Measurements from ENCODE around the gene PAGR1. TPM values are rescaled to one million over a fixed set of nuclear protein-coding genes. Genes with fewer than 3 reads are reported as not detected.
A peak's percentile ranks its signal among the peaks of the same experiment; 100 is the strongest.

Gene PAGR1
- total and polyA plus RNA-seq, 4 donors = 7.3 to 18.7 (median 14.0) TPM

DNA sequence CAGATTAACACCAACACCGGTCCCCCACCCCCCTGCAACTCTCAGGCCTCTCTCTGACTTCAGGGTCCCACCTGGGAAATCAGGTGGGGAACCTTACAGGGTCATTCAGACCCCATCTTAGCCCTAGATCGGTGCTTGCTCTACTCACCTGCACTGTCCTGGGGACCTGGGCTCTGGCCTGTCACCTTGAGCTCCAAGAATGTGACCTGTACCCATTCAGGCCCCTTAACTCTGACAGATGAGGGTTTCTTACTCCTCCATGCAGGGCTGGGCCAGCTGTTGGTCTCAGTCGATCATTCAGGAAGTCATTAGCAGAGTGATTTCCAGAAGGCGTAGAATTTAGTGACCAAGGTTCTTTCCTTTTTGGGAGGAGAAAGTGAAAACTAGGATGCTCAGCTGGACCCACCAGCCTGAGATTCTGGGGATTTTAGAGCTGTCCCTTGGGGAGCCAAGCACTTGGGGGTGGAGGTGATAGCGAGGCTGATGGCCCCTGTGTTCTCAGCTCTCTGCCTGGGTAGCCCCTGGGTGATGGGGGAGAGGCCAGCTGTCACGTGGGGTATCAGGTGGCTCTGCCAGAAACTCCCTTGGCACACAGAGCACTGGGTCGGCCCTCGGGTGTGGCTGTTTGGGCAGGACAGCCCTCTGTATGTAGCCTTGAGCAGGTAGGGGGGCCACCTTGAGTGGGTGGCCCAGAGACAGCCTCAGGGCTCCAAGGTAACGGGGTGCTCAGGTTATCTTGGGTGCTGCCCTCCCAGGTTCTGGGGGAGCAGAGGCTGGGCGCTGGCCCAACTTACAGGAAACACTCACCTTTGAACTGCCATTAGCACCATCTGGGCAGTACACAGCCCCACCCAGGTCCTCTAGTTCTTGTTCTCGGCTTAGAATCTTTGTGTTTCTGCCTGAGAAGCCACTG is 5.0 kb downstream of the PAGR1 start:
- Histone ChIP-seq H3K4me1 (ENCODE audit: control insufficient read depth in 4 of 4, insufficient read depth in 4 of 4, low read length in 3 of 4) (peaks cover 15 to 57% (median 37%) of the 10 kb centered on the region in 4 donors), H3K36me3 (ENCODE audit: control insufficient read depth in 4 of 4, insufficient read depth in 3 of 4, low read depth in 1 of 4, low read length in 3 of 4) (peaks cover 0 to 9% (median 0%) of the 10 kb centered on the region in 4 donors)
- WGBS = 21% methylated on average over 11 of the region's 11 CpGs

More for the DNA sequence above, 5.0 kb downstream of the PAGR1 start:
- Histone ChIP-seq H3K27me3 (ENCODE audit: control insufficient read depth in 4 of 4, insufficient read depth in 4 of 4, low read length in 3 of 4) (no peaks in the 10 kb centered on the region), H3K9ac (ENCODE audit: low read depth in 1 of 2, low read length in 2 of 2) (peak overlapping the region; percentile 58 to 83), H3K27ac (ENCODE audit: low read depth in 1 of 2, low read length in 2 of 2) (peak overlapping the region; percentile 77 to 86), H3K4me3 (ENCODE audit: low read depth in 1 of 3, low read length in 3 of 3) (peak overlapping the region; percentile 71 to 96 (median 94)), H3K9me3 (ENCODE audit: control insufficient read depth in 4 of 4, low read length in 3 of 4) (no peaks in the 10 kb centered on the region)
- DNase-seq (ENCODE audit: low spot score) = no peak
- TF ChIP-seq, protein P1, sequence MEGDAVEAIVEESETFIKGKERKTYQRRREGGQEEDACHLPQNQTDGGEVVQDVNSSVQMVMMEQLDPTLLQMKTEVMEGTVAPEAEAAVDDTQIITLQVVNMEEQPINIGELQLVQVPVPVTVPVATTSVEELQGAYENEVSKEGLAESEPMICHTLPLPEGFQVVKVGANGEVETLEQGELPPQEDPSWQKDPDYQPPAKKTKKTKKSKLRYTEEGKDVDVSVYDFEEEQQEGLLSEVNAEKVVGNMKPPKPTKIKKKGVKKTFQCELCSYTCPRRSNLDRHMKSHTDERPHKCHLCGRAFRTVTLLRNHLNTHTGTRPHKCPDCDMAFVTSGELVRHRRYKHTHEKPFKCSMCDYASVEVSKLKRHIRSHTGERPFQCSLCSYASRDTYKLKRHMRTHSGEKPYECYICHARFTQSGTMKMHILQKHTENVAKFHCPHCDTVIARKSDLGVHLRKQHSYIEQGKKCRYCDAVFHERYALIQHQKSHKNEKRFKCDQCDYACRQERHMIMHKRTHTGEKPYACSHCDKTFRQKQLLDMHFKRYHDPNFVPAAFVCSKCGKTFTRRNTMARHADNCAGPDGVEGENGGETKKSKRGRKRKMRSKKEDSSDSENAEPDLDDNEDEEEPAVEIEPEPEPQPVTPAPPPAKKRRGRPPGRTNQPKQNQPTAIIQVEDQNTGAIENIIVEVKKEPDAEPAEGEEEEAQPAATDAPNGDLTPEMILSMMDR (IDR thresholded peaks at IDR 0.05; ENCODE audit: low read depth, low read length, missing input control) = no peak
- no peak for TF ChIP-seq EGR1 (IDR thresholded peaks at IDR 0.05; ENCODE audit: low read depth in 2 of 2)
- TF ChIP-seq FOXA1 (IDR thresholded peaks at IDR 0.05) = no peak
- TF ChIP-seq NR2F2 (IDR thresholded peaks at IDR 0.05) = peak; percentile 34
- TF ChIP-seq, protein P2, sequence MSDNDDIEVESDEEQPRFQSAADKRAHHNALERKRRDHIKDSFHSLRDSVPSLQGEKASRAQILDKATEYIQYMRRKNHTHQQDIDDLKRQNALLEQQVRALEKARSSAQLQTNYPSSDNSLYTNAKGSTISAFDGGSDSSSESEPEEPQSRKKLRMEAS (IDR thresholded peaks at IDR 0.05) = no peak
- peak; percentile 36 to 49 for TF ChIP-seq HNF4A (conservative IDR thresholded peaks at IDR 0.05)
- TF ChIP-seq RAD21 (IDR thresholded peaks at IDR 0.05) = peak in 1 of 2 donors; percentile 9
- no peak for TF ChIP-seq FOXA2 (IDR thresholded peaks at IDR 0.05)
- no peak for TF ChIP-seq SP1 (IDR thresholded peaks at IDR 0.05)
- TF ChIP-seq HNF4G (IDR thresholded peaks at IDR 0.05) = no peak
- TF ChIP-seq, protein P3, sequence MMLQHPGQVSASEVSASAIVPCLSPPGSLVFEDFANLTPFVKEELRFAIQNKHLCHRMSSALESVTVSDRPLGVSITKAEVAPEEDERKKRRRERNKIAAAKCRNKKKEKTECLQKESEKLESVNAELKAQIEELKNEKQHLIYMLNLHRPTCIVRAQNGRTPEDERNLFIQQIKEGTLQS (IDR thresholded peaks at IDR 0.05) = no peak
- TF ChIP-seq, protein P4, sequence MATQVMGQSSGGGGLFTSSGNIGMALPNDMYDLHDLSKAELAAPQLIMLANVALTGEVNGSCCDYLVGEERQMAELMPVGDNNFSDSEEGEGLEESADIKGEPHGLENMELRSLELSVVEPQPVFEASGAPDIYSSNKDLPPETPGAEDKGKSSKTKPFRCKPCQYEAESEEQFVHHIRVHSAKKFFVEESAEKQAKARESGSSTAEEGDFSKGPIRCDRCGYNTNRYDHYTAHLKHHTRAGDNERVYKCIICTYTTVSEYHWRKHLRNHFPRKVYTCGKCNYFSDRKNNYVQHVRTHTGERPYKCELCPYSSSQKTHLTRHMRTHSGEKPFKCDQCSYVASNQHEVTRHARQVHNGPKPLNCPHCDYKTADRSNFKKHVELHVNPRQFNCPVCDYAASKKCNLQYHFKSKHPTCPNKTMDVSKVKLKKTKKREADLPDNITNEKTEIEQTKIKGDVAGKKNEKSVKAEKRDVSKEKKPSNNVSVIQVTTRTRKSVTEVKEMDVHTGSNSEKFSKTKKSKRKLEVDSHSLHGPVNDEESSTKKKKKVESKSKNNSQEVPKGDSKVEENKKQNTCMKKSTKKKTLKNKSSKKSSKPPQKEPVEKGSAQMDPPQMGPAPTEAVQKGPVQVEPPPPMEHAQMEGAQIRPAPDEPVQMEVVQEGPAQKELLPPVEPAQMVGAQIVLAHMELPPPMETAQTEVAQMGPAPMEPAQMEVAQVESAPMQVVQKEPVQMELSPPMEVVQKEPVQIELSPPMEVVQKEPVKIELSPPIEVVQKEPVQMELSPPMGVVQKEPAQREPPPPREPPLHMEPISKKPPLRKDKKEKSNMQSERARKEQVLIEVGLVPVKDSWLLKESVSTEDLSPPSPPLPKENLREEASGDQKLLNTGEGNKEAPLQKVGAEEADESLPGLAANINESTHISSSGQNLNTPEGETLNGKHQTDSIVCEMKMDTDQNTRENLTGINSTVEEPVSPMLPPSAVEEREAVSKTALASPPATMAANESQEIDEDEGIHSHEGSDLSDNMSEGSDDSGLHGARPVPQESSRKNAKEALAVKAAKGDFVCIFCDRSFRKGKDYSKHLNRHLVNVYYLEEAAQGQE (IDR thresholded peaks at IDR 0.05) = no peak
- no peak for TF ChIP-seq TAF1 (conservative IDR thresholded peaks at IDR 0.05)
- no peak for TF ChIP-seq JUND (IDR thresholded peaks at IDR 0.05)
- peak; percentile 19 for TF ChIP-seq YY1 (IDR thresholded peaks at IDR 0.05)
- no peak for TF ChIP-seq RXRA (IDR thresholded peaks at IDR 0.05)
- TF ChIP-seq, protein P5, sequence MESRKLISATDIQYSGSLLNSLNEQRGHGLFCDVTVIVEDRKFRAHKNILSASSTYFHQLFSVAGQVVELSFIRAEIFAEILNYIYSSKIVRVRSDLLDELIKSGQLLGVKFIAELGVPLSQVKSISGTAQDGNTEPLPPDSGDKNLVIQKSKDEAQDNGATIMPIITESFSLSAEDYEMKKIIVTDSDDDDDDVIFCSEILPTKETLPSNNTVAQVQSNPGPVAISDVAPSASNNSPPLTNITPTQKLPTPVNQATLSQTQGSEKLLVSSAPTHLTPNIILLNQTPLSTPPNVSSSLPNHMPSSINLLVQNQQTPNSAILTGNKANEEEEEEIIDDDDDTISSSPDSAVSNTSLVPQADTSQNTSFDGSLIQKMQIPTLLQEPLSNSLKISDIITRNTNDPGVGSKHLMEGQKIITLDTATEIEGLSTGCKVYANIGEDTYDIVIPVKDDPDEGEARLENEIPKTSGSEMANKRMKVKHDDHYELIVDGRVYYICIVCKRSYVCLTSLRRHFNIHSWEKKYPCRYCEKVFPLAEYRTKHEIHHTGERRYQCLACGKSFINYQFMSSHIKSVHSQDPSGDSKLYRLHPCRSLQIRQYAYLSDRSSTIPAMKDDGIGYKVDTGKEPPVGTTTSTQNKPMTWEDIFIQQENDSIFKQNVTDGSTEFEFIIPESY (IDR thresholded peaks at IDR 0.05) = no peak
- no peak for TF ChIP-seq GABPA (IDR thresholded peaks at IDR 0.05 in 1 of 2, conservative IDR thresholded peaks at IDR 0.05 in 1 of 2)

All from liver (tissue), 9 donors.